ENCODE data around the gene IFNG.

- TF ChIP-seq CTCF (conservative IDR thresholded peaks at IDR 0.05) = no peak
- TF ChIP-seq EZH2 (IDR thresholded peaks at IDR 0.05; ENCODE audit: low read depth) = no peak
These were observed 44.9 kb downstream of the IFNG start for GRCh38 chr12:68114606-68115005.
